SU-DHL-6 (cell line): ENCODE data around the gene RHOH.
"Not testable (repeated sequence)": the region's sequence is repeated elsewhere in the genome, so short reads cannot be mapped to it uniquely, and the experiment has no call there.

Experiments
- CTCF ChIP-seq: fragments of 200-600 bp; sonication (generic); IDR thresholded peaks from one replicate; pipeline ENCODE4 v1.5.1; 2017; ENCODE audit warnings: antibody characterized with exemption, mild to moderate bottlenecking, low read length, moderate library complexity; ENCODE audit not compliant: insufficient read depth, poor library complexity, severe bottlenecking
- EZH2phosphoT487 ChIP-seq: fragments of 200-600 bp; sonication (generic), shearing (Covaris generic); conservative IDR thresholded peaks from 2 replicates; pipeline ENCODE4 v1.6.1; 2018; ENCODE audit warnings: mild to moderate bottlenecking, antibody characterized with exemption, low read length, moderate library complexity, mixed read lengths

GRCh38 chr4:40290611-40291186 lies 93.9 kb downstream of the RHOH start:
- not testable (repeated sequence) for TF ChIP-seq CTCF, EZH2phosphoT487
